Measurements from ENCODE around the gene CHST8.
"Not testable (repeated sequence)": the region's sequence is repeated elsewhere in the genome, so short reads cannot be mapped to it uniquely, and the experiment has no call there.

CHST8 gene

GRCh38 chr19:33691736-33692135, 70.0 kb downstream of the CHST8 start:
- TF ChIP-seq, protein P1, sequence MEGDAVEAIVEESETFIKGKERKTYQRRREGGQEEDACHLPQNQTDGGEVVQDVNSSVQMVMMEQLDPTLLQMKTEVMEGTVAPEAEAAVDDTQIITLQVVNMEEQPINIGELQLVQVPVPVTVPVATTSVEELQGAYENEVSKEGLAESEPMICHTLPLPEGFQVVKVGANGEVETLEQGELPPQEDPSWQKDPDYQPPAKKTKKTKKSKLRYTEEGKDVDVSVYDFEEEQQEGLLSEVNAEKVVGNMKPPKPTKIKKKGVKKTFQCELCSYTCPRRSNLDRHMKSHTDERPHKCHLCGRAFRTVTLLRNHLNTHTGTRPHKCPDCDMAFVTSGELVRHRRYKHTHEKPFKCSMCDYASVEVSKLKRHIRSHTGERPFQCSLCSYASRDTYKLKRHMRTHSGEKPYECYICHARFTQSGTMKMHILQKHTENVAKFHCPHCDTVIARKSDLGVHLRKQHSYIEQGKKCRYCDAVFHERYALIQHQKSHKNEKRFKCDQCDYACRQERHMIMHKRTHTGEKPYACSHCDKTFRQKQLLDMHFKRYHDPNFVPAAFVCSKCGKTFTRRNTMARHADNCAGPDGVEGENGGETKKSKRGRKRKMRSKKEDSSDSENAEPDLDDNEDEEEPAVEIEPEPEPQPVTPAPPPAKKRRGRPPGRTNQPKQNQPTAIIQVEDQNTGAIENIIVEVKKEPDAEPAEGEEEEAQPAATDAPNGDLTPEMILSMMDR (conservative IDR thresholded peaks at IDR 0.05; ENCODE audit: low read depth, low read length): no peak
- DNase-seq (ENCODE audit: low read depth): no peak
- no peak overlapping the region for H3K4me3 ChIP-seq (ENCODE audit: low read depth, low read length)

DNA sequence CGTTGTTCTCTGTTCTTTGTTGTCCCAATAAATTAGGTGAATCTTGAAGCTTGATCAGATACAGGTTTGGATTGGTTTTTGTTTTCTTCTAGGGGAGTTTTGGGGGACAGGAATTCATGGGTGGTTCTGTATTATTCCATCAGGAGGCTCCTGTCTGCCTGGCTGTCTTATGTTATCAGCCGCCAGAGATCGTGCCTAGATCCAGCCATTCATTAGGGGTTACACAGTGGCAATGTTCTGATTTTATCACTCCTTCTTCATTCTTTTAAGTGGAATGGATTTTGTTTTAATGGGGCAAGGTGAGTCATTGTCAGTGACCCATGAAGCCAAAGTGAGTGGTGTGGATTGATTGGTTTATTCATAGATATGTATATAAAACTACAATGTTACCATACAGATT, 71.9 kb downstream of the CHST8 start:
- TF ChIP-seq, protein P1 (conservative IDR thresholded peaks at IDR 0.05; ENCODE audit: low read depth, low read length): no peak
- H3K4me3 ChIP-seq (ENCODE audit: low read depth, low read length): no peak overlapping the region
- DNase-seq (ENCODE audit: low read depth): no peak

DNA sequence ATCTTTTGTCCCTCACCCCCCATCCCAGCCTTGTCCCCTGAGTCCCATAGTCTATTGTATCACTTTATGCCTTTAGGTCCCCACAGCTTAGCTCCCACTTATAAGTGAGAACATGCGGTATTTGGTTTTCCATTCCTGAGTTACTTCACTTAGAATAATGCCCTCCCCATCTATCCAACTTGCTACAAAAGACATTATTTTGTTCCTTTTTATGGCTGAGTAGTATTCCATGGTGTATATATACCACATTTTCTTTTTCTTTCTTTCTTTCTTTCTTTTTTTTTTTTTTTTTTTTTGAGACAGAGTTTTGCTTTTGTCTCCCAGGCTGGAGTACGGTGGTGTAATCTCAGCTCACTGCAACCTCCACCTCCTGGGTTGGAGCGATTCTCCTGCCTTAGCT, 73.8 kb downstream of the CHST8 start:
- not testable (repeated sequence) for DNase-seq (ENCODE audit: low read depth); H3K4me3 ChIP-seq (ENCODE audit: low read depth, low read length)

DNA sequence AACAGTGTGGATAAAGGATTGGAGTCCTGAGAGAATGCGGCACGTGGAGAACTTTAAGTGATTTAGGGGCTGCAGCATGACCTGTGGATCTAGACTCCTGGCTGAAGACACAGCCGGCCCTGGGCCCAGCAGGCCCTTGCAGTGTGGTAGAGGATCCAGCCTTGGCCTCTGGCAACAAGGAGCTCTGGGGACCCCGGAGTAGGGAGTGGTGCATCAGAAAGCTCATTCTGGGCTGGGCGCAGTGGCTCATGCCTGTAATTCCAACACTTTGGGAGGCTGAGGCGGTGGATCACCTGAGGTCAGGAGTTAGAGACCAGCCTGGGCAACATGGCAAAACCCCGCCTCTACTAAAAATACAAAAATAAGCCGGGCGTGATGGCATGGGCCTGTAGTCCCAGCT, 76.0 kb downstream of the CHST8 start:
- DNase-seq (ENCODE audit: low read depth): no peak
- TF ChIP-seq, protein P1 (conservative IDR thresholded peaks at IDR 0.05; ENCODE audit: low read depth, low read length): no peak
- no peak overlapping the region for H3K4me3 ChIP-seq (ENCODE audit: low read depth, low read length)

DNA sequence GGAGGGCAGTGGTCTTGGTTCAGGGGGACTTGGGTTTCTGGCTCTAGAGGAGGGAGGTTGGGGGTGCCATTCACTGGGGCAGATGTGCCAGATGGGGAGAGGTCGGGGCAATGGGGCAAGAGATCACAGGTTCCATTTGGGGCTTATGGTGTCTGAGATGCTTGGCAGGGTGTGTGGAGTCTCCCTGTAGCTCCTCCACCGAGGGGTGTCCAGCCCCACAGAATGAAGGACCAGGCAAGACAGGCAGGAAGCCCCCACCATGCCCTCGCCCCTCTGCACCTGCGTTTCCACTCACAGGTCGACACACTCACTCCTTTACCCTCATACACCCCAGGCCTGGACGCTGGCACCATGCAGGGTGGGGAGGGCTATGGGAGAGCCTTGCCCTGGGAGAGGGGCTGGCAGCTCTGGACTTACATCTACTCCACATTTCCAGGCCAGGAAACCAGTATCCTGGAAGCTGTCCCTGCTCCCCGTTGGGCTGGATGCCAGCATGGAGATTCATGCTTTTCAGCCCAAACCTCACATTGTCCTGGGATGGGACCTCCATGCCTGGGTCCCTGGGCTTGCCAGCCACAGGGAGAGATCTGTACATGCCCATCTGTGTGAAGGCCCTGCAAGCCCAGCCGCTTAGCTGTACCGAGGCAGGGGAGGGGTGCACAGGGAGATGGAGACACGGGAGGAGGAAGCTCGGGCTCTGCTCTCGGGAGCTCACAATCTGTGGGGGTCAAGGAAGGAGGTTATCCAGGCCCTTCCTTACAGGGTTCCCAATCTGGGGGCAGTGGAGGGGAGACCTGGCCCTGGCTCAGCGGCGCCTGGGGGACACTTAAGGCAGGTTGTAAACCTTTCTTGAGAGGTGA, 77.1 kb downstream of the CHST8 start:
- TF ChIP-seq, protein P1 (conservative IDR thresholded peaks at IDR 0.05; ENCODE audit: low read depth, low read length): no peak
- no peak for DNase-seq (ENCODE audit: low read depth)
- no peak overlapping the region for H3K4me3 ChIP-seq (ENCODE audit: low read depth, low read length)

DNA sequence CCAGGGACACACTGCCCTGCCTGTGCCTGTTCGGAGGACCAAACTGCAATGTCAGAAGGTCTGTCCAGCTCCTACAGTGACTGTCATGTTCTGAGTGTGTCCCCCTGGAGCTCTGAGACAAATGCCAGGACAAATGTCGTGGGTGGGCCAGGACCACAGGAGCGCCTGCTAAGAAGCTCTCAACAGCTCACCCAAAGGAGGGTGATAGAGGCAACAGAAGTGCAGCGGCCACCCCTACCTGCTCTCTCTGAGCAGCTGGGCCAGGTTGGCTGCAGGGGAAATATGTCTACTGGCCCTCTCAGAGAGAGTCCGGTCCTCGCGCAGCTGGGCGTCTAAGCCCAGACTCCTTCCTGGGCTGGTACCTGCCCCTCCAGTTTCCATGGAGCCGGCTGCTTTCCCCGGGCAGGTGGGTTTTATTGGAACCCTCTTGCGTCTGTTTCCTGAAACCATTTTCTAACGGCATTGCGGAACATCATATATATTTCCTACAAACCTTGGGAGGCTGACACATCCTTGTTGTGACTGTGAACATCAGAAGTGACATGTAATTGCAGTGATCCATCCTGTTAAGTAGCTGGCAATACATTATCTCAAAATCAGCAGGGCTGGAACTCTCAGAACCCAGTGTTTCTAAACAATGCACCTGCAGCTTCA, 78.1 kb downstream of the CHST8 start:
- H3K4me3 ChIP-seq (ENCODE audit: low read depth, low read length): no peak overlapping the region
- no peak for DNase-seq (ENCODE audit: low read depth)
- TF ChIP-seq, protein P1 (conservative IDR thresholded peaks at IDR 0.05; ENCODE audit: low read depth, low read length): no peak

DNA sequence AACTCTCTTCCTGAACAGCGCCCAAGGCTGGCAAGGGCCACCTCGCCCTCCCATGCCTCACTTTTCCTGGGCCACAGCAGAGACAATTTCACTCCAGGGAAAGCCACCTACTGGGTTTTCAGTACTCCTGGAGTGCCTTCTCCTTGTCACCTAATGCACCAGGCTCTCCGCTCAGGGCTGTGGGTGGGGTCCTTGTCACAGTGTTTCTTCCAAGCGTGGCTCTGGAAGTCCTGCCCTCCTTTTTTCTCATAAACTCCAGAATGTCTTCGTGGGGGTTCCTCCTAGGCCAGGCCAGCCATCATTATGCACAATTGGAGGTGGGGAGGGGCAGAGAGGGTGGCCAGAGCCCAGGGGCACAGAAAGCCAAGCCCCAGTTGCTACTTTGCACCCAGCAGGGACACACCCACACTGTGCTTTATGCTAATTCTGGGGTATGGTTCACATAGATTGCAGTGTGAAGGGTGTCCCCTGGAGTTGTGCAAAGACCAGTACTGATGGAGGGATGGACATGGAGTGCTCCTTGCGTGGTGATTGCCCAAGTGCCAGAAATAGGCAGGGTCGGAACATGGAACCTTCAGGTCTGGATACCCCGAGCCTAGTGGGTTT, 78.8 kb downstream of the CHST8 start:
- no peak overlapping the region for H3K4me3 ChIP-seq (ENCODE audit: low read depth, low read length)
- DNase-seq (ENCODE audit: low read depth): no peak
- TF ChIP-seq, protein P1 (conservative IDR thresholded peaks at IDR 0.05; ENCODE audit: low read depth, low read length): no peak
